ENCODE data around the gene FRYL. TPM values are rescaled to one million over a fixed set of nuclear protein-coding genes. Genes with fewer than 3 reads are reported as not detected.
"Not testable (repeated sequence)": the region's sequence is repeated elsewhere in the genome, so short reads cannot be mapped to it uniquely, and the experiment has no call there.

FRYL gene
- total RNA-seq, 3 donors from 2014 or later = 205 to 416 (median 330) TPM

- intact Hi-C loops (cut with DNase I, micrococcal nuclease) = no loop called here
- Histone ChIP-seq H3K4me3 (no peak overlapping the region), H3K36me3 (ENCODE audit: low read depth) (no peaks in the 10 kb centered on the region), H3K9me3 (no peaks in the 10 kb centered on the region), H3K4me1 (ENCODE audit: low read depth) (peaks cover 37% of the 10 kb centered on the region)
- no peak for TF ChIP-seq CTCF (IDR thresholded peaks at IDR 0.05)
- ATAC-seq = no peak
- DNase-seq = no peak
Measured at GRCh38 chr4:48639807-48640206, 140.3 kb downstream of the FRYL start.

- H3K4me1 ChIP-seq (ENCODE audit: low read depth) = peaks cover 37% of the 10 kb centered on the region
- H3K4me3 ChIP-seq; intact Hi-C loops (cut with DNase I, micrococcal nuclease); H3K9me3 ChIP-seq; H3K36me3 ChIP-seq (ENCODE audit: low read depth); DNase-seq; ATAC-seq: not testable (repeated sequence)
Measured at GRCh38 chr4:48638586-48638985, 141.5 kb downstream of the FRYL start.

GRCh38 chr4:48636911-48637310 is 143.2 kb downstream of the FRYL start:
- no peak overlapping the region for H3K4me3 ChIP-seq
- intact Hi-C loops (cut with DNase I, micrococcal nuclease) = no loop called here
- H3K36me3 ChIP-seq (ENCODE audit: low read depth) = no peaks in the 10 kb centered on the region
- peaks cover 31% of the 10 kb centered on the region for H3K4me1 ChIP-seq (ENCODE audit: low read depth)
- no peak for TF ChIP-seq CTCF (IDR thresholded peaks at IDR 0.05)
- DNase-seq = no peak
- ATAC-seq = no peak
- H3K9me3 ChIP-seq = no peaks in the 10 kb centered on the region

- intact Hi-C loops (cut with DNase I, micrococcal nuclease) = no loop called here
- no peak for ATAC-seq
- TF ChIP-seq CTCF (IDR thresholded peaks at IDR 0.05) = no peak
Measured at GRCh38 chr4:48635980-48636379, 144.1 kb downstream of the FRYL start.

GRCh38 chr4:48635310-48635709 is 144.8 kb downstream of the FRYL start:
- intact Hi-C loops (cut with DNase I, micrococcal nuclease) = no loop called here
- Histone ChIP-seq H3K9me3 (no peaks in the 10 kb centered on the region), H3K36me3 (ENCODE audit: low read depth) (no peaks in the 10 kb centered on the region), H3K4me1 (ENCODE audit: low read depth) (peaks cover 22% of the 10 kb centered on the region), H3K4me3 (no peak overlapping the region)
- DNase-seq (no peak), ATAC-seq (peak; percentile 54)
- TF ChIP-seq CTCF (IDR thresholded peaks at IDR 0.05) = no peak

More at GRCh38 chr4:48635980-48636379, 144.1 kb downstream of the FRYL start:
- H3K36me3 ChIP-seq (ENCODE audit: low read depth) = no peaks in the 10 kb centered on the region
- H3K9me3 ChIP-seq = no peaks in the 10 kb centered on the region
- DNase-seq = no peak
- H3K4me3 ChIP-seq = no peak overlapping the region
- peaks cover 24% of the 10 kb centered on the region for H3K4me1 ChIP-seq (ENCODE audit: low read depth)

GRCh38 chr4:48634688-48635308 is 145.3 kb downstream of the FRYL start:
- Histone ChIP-seq H3K9me3 (no peaks in the 10 kb centered on the region), H3K4me3 (no peak overlapping the region), H3K36me3 (ENCODE audit: low read depth) (no peaks in the 10 kb centered on the region), H3K4me1 (ENCODE audit: low read depth) (peaks cover 22% of the 10 kb centered on the region)
- ATAC-seq (no peak), DNase-seq (no peak)
- no peak for TF ChIP-seq CTCF (IDR thresholded peaks at IDR 0.05)
- intact Hi-C loops (cut with DNase I, micrococcal nuclease) = no loop called here
